Astrocyte (in vitro differentiated cells and primary cell): ENCODE measurements around the gene FBLN2.

ENCODE experiments used
- CTCF ChIP-seq: IDR thresholded peaks from 2 replicates; pipeline ENCODE4 v1.5.1; 2011; ENCODE audit warnings: low read depth, mild to moderate bottlenecking, inconsistent platforms, low read length, moderate library complexity; ENCODE audit not compliant: insufficient read depth
- EZH2 ChIP-seq: IDR thresholded peaks from 2 replicates; pipeline ENCODE4 v1.6.1; 2012; ENCODE audit warnings: mild to moderate bottlenecking, low read length, inconsistent platforms; ENCODE audit not compliant: insufficient read depth

DNA sequence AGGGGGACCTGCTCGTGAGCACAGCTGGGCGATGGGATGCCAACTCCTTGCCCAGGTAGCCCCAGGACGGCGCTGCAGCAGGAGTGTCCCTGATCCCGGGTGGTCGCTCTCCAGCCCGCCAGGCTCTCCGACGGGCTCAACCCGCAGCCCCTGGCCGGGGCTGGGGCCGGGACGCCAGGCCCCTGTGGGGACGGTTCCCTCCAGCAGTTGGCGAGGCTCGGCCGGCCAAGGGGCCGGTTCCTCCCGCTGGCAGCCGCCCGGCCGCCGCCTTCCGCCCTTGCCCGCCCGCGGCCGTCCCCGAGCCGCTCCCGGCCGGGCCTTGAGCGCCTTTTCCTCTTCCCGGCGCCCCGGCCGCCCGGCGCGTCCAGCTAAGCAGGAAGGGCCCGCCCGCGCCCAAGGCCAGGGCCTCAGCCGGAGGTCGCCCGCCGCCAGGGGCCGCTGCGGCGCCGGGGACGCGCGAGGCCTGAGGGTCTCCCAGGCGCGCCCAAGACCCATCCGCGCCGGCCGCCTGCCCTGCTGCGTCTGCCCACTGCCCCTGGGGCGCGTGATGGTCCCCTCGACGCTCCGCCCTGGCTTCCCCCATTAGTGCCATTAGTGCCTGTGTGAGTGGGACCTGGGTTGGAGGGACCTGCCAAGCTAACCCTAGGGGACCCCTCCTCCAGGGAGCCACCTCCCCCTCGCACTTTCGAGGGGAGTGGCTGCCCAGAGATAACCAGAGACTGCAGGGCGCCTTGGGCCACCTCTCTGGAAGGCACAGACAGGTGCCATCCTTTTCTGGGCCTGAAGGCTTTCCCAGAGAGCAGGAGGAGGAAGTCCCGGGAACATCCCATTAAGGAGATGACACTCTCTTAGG is 106.4 kb downstream of the FBLN2 start:
- peak; percentile 10 for TF ChIP-seq CTCF
- TF ChIP-seq EZH2: no peak
